ENCODE data around the gene P2RX3. TPM values are rescaled to one million over a fixed set of nuclear protein-coding genes. Genes with fewer than 3 reads are reported as not detected.

Gene P2RX3
- total RNA-seq, 1 experiment from 2014 or later: 0.15 TPM

DNA sequence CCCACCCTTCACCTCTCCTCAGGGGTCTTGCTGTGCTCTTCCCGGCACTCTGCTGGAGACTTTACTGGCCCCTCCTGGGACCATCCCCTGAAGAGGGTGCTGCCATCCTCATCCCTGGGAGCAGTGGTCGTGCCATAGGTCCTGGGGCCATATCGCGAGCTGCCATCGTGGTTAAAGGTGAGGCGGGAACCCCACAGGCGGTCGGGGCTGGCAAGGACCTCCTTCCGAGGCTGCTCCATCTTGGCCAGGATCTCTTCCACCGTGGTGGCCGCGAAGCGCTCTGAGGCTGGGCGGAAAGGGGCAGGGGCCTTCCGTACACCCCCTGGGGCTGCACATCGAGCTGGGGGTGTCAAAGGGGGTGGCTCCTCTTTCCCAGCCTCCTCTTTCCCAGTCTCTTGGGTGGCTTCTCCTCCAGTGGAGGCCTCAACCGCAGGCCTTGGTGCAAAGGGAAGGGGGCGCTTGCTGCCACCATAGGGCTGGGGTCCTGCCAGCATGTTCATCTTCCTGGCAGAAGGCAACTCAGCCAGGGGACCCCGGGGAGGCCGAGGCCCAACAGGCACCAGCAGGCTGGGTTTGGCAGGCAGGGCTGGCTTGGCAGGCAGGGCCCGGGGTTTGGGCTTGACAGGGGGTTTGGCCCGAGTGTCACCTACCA is 18.0 kb upstream of the P2RX3 start:
- no peak overlapping the region for H2BK120ac ChIP-seq (ENCODE audit: low read depth, low read length, poor library complexity, severe bottlenecking)
- no peaks in the 10 kb centered on the region for H3K9me3 ChIP-seq (ENCODE audit: control insufficient read depth, low read depth, low read length)
- no peak overlapping the region for H4K5ac ChIP-seq (ENCODE audit: insufficient read length, low read depth, low read length)
- no CpG with 5 or more reads among the region's 22 CpGs for WGBS (ENCODE audit: extremely low coverage, insufficient read length, low lambda C conversion rate)
- Mint-ChIP-seq H3K4me3 (no peak overlapping the region), H3K36me3 (ENCODE audit: insufficient read depth in 1 of 3, low read depth in 3 of 3) (peaks cover 17 to 29% (median 18%) of the 10 kb centered on the region in 3 experiments), H3K27me3 (ENCODE audit: low read depth) (peaks cover 1% of the 10 kb centered on the region; the same call in 1 of the 2 replicates), H3K27ac (no peak overlapping the region), H3K4me1 (peaks cover 30 to 31% of the 10 kb centered on the region in 2 experiments), H3K9me3 (no peaks in the 10 kb centered on the region; a peak in 1 of 5 replicates)
- no peak overlapping the region for H3K23ac ChIP-seq (ENCODE audit: insufficient read length, low read depth, low read length)
- H2AFZ ChIP-seq (ENCODE audit: low read length): no peak overlapping the region
- no peak for TF ChIP-seq CTCF (conservative IDR thresholded peaks at IDR 0.05)
- peaks cover 21% of the 10 kb centered on the region; the same call in 1 of the 2 replicates for H3K4me1 ChIP-seq (ENCODE audit: insufficient read depth, low read length)
- no peak overlapping the region for H3K4me2 ChIP-seq (ENCODE audit: insufficient read depth, insufficient read length, low read length)
- H3K27ac ChIP-seq (ENCODE audit: insufficient read length, low read depth, low read length): no peak overlapping the region
- DNase-seq: no peak
- no peak overlapping the region for H2AK5ac ChIP-seq (ENCODE audit: insufficient read length, low read length)
- H3T11ph ChIP-seq (ENCODE audit: low read length): no peak overlapping the region
- H3K18ac ChIP-seq (ENCODE audit: insufficient read length, low read depth, low read length): no peak overlapping the region
- H2BK12ac ChIP-seq (ENCODE audit: insufficient read length, low read depth, low read length): no peak overlapping the region
- H4K91ac ChIP-seq (ENCODE audit: insufficient read length, low read depth, low read length): no peak overlapping the region
- H4K20me1 ChIP-seq (ENCODE audit: control insufficient read depth, insufficient read depth, insufficient read length): no peaks in the 10 kb centered on the region
- peaks cover 10% of the 10 kb centered on the region for H3K23me2 ChIP-seq (ENCODE audit: insufficient read length, low read depth, low read length, poor library complexity, severe bottlenecking)
- H3K14ac ChIP-seq (ENCODE audit: insufficient read depth, low read length): no peak overlapping the region
- no peak overlapping the region; the same call in 1 of the 2 replicates for H2BK15ac ChIP-seq (ENCODE audit: low read depth, low read length)
- no peak overlapping the region for H2BK20ac ChIP-seq (ENCODE audit: low read depth, low read length, poor library complexity, severe bottlenecking)
- H3K4ac ChIP-seq (ENCODE audit: low read depth, low read length): no peak overlapping the region
- H3K79me2 ChIP-seq (ENCODE audit: insufficient read depth, low read length): peaks cover 11% of the 10 kb centered on the region
- no peak overlapping the region for H4K8ac ChIP-seq (replicated peaks; ENCODE audit: insufficient read length, low read depth, low read length)
- no peak overlapping the region for H3K9ac ChIP-seq (ENCODE audit: extremely low read depth, insufficient read length, low read length)
- no peak overlapping the region for H2BK5ac ChIP-seq (ENCODE audit: insufficient read length, low read length)
- no peaks in the 10 kb centered on the region for H3K27me3 ChIP-seq (ENCODE audit: insufficient read depth, low read length)
- peaks cover 19% of the 10 kb centered on the region for H3K79me1 ChIP-seq (ENCODE audit: insufficient read depth, low read depth, low read length, poor library complexity, severe bottlenecking)
- H3K56ac ChIP-seq (ENCODE audit: insufficient read length, low read depth, low read length): no peak overlapping the region

All from H9 (cell line).